SH-SY5Y (cell line): ENCODE data around the gene PRAC2.

Experiments
- GATA2 ChIP-seq: IDR thresholded peaks from 2 replicates; pipeline ENCODE4 v1.6.1; 2011; ENCODE audit warnings: mild to moderate bottlenecking, low read depth, low read length
- GATA3 ChIP-seq: IDR thresholded peaks from 2 replicates; pipeline ENCODE4 v1.6.1; 2011; ENCODE audit warnings: low read depth, mild to moderate bottlenecking, low read length, moderate library complexity

GRCh38 chr17:48679385-48680096 is 43.4 kb upstream of the PRAC2 start:
- TF ChIP-seq GATA2 = no peak
- no peak for TF ChIP-seq GATA3
